GOT3 (cell line): ENCODE data around the gene ZBTB7C.
"Not testable (repeated sequence)": the region's sequence is repeated elsewhere in the genome, so short reads cannot be mapped to it uniquely, and the experiment has no call there.

Experiments
- DNase-seq: peaks from one replicate; lab custom pipeline; 2025; ENCODE audit warnings: mixed read lengths; lab: John Stamatoyannopoulos, UW

ZBTB7C gene

GRCh38 chr18:48297139-48297538, 112.0 kb downstream of the ZBTB7C start:
- no peak for DNase-seq

- no peak for DNase-seq
These were observed 112.6 kb downstream of the ZBTB7C start for GRCh38 chr18:48296581-48296980.

GRCh38 chr18:48295586-48296311, 113.4 kb downstream of the ZBTB7C start:
- DNase-seq: no peak

- DNase-seq: no peak
These were observed 114.1 kb downstream of the ZBTB7C start for GRCh38 chr18:48294899-48295585.

GRCh38 chr18:48293954-48294898, 115.0 kb downstream of the ZBTB7C start:
- no peak for DNase-seq

GRCh38 chr18:48292782-48293424, 116.3 kb downstream of the ZBTB7C start:
- DNase-seq: no peak

- no peak for DNase-seq
These were observed 117.0 kb downstream of the ZBTB7C start for GRCh38 chr18:48292229-48292628.

- DNase-seq: no peak
These were observed 118.8 kb downstream of the ZBTB7C start for GRCh38 chr18:48290162-48290926.

- DNase-seq: no peak
These were observed 124.4 kb downstream of the ZBTB7C start for GRCh38 chr18:48284743-48285142.

- DNase-seq: not testable (repeated sequence)
These were observed 125.2 kb downstream of the ZBTB7C start for GRCh38 chr18:48284011-48284410.

- DNase-seq: not testable (repeated sequence)
These were observed 127.7 kb downstream of the ZBTB7C start for GRCh38 chr18:48281460-48281859.

GRCh38 chr18:48279312-48279711, 129.9 kb downstream of the ZBTB7C start:
- DNase-seq: no peak

- no peak for DNase-seq
These were observed 131.1 kb downstream of the ZBTB7C start for GRCh38 chr18:48278081-48278480.

- no peak for DNase-seq
These were observed 134.9 kb downstream of the ZBTB7C start for GRCh38 chr18:48274301-48274700.

GRCh38 chr18:48270929-48271328, 138.3 kb downstream of the ZBTB7C start:
- DNase-seq: no peak

GRCh38 chr18:48265328-48265727, 143.9 kb downstream of the ZBTB7C start:
- no peak for DNase-seq

- DNase-seq: no peak
These were observed 145.0 kb downstream of the ZBTB7C start for GRCh38 chr18:48263914-48264902.

GRCh38 chr18:48263192-48263853, 145.9 kb downstream of the ZBTB7C start:
- no peak for DNase-seq

- DNase-seq: no peak
These were observed 148.9 kb downstream of the ZBTB7C start for GRCh38 chr18:48260237-48260636.
